GM12878 (cell line): ENCODE measurements around the gene EXOSC10. TPM values are rescaled to one million over a fixed set of nuclear protein-coding genes. Genes with fewer than 3 reads are reported as not detected.
A peak's percentile ranks its signal among the peaks of the same experiment; 100 is the strongest.

Experiments
- ASH2L ChIP-seq: fragments of 300-600, 200-600 bp; sonication (generic); IDR thresholded peaks from 2 replicates; pipeline ENCODE4 v1.6.1; 2017; ENCODE audit warnings: low read depth, mild to moderate bottlenecking, borderline replicate concordance
- BHLHE40 ChIP-seq, 2 experiments: fragments of 450-650 bp in 1 of 2; IDR thresholded peaks; 2 replicates each; pipeline ENCODE4 v1.6.1; 2011 to 2017; ENCODE audit warnings: low read depth in 2 of 2, borderline replicate concordance in 1 of 2, improper control_type of control experiment in 1 of 2, low read length in 1 of 2, mild to moderate bottlenecking in 1 of 2
- CHD2 ChIP-seq: IDR thresholded peaks from 2 replicates; pipeline ENCODE4 v1.6.1; 2011; ENCODE audit warnings: low read depth, low read length, improper control_type of control experiment, borderline replicate concordance
- FOXM1 ChIP-seq: IDR thresholded peaks from 2 replicates; pipeline ENCODE4 v1.6.1; 2012; ENCODE audit warnings: low read depth, mild to moderate bottlenecking, inconsistent platforms, low read length, moderate library complexity
- KDM1A ChIP-seq: fragments of 200-600 bp; sonication (generic); IDR thresholded peaks from 2 replicates; pipeline ENCODE4 v1.6.1; 2016; ENCODE audit warnings: borderline replicate concordance
- KLF5 ChIP-seq: fragments of 450-650 bp; IDR thresholded peaks from 2 replicates; pipeline ENCODE4 v1.6.1; 2014; ENCODE audit warnings: mild to moderate bottlenecking; ENCODE audit not compliant: partially characterized antibody
- MTA2 ChIP-seq: fragments of 450-650 bp; IDR thresholded peaks from 2 replicates; pipeline ENCODE4 v1.6.1; 2016; ENCODE audit warnings: low read depth, mild to moderate bottlenecking, moderate library complexity
- PAX5 ChIP-seq: IDR thresholded peaks from 2 replicates; pipeline ENCODE4 v1.6.1; 2011; ENCODE audit warnings: low read depth, low read length, borderline replicate concordance
- PML ChIP-seq: IDR thresholded peaks from 2 replicates; pipeline ENCODE4 v1.6.1; 2012; ENCODE audit warnings: low read length, inconsistent platforms
- RAD51 ChIP-seq: fragments of 450-650 bp; IDR thresholded peaks from 2 replicates; pipeline ENCODE4 v1.6.1; 2016; ENCODE audit warnings: moderate library complexity, mild to moderate bottlenecking, inconsistent platforms
- SIX5 ChIP-seq: IDR thresholded peaks from 2 replicates; pipeline ENCODE4 v1.6.1; 2011; ENCODE audit warnings: mild to moderate bottlenecking, low read depth, low read length, moderate library complexity; ENCODE audit not compliant: severe bottlenecking
- SREBF1 ChIP-seq: IDR thresholded peaks from 2 replicates; pipeline ENCODE4 v1.6.1; 2012; ENCODE audit warnings: mild to moderate bottlenecking, low read length
- SRF ChIP-seq, 2 experiments: IDR thresholded peaks; 2 replicates each; pipeline ENCODE4 v1.6.1; 2011; ENCODE audit warnings: low read depth in 2 of 2, low read length in 2 of 2, mild to moderate bottlenecking in 1 of 2, moderate library complexity in 1 of 2
- TCF7 ChIP-seq: IDR thresholded peaks from 2 replicates; pipeline ENCODE4 v1.6.1; 2014; ENCODE audit warnings: antibody characterized with exemption, borderline replicate concordance
- ZNF217 ChIP-seq: fragments of 450-650 bp; IDR thresholded peaks from 2 replicates; pipeline ENCODE4 v1.6.1; 2017; ENCODE audit warnings: antibody characterized with exemption, mild to moderate bottlenecking
- ZNF24 ChIP-seq: fragments of 450-650 bp; IDR thresholded peaks from 2 replicates; pipeline ENCODE4 v1.6.1; 2017; ENCODE audit warnings: antibody characterized with exemption, mild to moderate bottlenecking
- ZNF622 ChIP-seq: fragments of 450-650 bp; IDR thresholded peaks from 2 replicates; pipeline ENCODE4 v1.6.1; 2017; ENCODE audit warnings: mild to moderate bottlenecking, inconsistent platforms
- ZSCAN29 ChIP-seq: fragments of 450-650 bp; IDR thresholded peaks from 2 replicates; pipeline ENCODE4 v1.6.1; 2017; ENCODE audit warnings: mild to moderate bottlenecking, moderate library complexity
- polyA plus RNA-seq, 11 experiments: library from polyadenylated mRNA; depleted of rRNA in 4 of 11; unstranded in 6 of 11; stranded (reverse) in 5 of 11; fragments of >200 nt; fragmentation: Nextera tagmentation in 4 of 11; fragmentation: Illumina TruSeq in 1 of 11; extraction: Ambion mirVana in 4 of 11; extraction: Trizol in 1 of 11; gene quantifications; 1 replicate in 1 of 11; 2 replicates in 10 of 11; pipeline versions ENCODE4 v1.2.1 to v1.2.3, GENCODE V29; 2011 to 2016; ENCODE audit warnings: inconsistent platforms in 2 of 11, missing spikeins in 2 of 11, low read depth in 1 of 11
- total RNA-seq, 4 experiments: library from RNA; depleted of rRNA in 3 of 4; stranded (reverse); fragments of >200 nt in 3 of 4; fragmentation: Illumina TruSeq in 1 of 4; extraction: Trizol in 1 of 4; gene quantifications; 2 replicates each; pipeline versions ENCODE4 v1.2.1 to v1.2.3, GENCODE V29; 2013 to 2021
- TF ChIP-seq, protein P1 (sequence below): fragments of 150-350 bp; IDR thresholded peaks from 2 replicates; pipeline ENCODE4 v1.6.1; 2014; ENCODE audit warnings: mild to moderate bottlenecking, low read depth, low read length
- TF ChIP-seq, protein P2 (sequence below): fragments of 450-650 bp; IDR thresholded peaks from 2 replicates; pipeline ENCODE4 v1.6.1; 2016; ENCODE audit warnings: mild to moderate bottlenecking
- TF ChIP-seq, protein P3 (sequence below): fragments of 450-650 bp; formaldehyde crosslinking; IDR thresholded peaks from 2 replicates; pipeline ENCODE4 v1.5.0; 2022; ENCODE audit warnings: mild to moderate bottlenecking, missing genetic modification characterization
- TF ChIP-seq, protein P4 (sequence below): fragments of 450-650 bp; formaldehyde crosslinking; IDR thresholded peaks from 2 replicates; pipeline ENCODE4 v1.4.0; 2020; ENCODE audit warnings: mild to moderate bottlenecking, moderate library complexity

EXOSC10 gene
- total and polyA plus RNA-seq, 10 of the 15 experiments (the other 5 are each of a cell fraction or from before 2014, with no cell fraction given): 16.2 to 86.5 (median 66.4) TPM

DNA sequence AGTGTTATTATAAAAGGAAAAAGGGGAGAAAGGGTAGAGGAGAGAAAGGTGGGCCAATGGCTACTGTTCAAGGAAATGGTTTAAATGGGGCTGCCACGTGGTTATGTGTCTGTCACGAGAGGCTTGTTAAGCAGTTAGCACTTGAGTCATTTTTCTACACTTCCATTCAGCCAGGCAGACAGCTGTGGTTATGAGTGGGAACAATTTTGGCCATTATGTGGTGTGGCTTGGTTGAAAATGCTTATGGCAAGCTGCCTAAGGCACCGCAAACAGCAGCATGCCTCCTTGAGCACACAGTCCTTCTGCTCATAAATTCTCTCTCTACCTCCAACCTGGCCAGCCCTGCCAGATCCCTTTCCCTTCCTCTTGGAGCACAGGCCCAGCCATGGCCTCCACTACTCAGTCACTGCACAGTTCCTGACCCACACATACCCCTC, 36.7 kb downstream of the EXOSC10 start (continued):
- TF ChIP-seq BHLHE40 (IDR thresholded peaks at IDR 0.05; ENCODE audit: borderline replicate concordance in 1 of 2, low read depth in 2 of 2, low read length in 1 of 2) (peak; percentile 99), SIX5 (no peak), ZNF622 (no peak), ASH2L (no peak), ZNF24 (peak; percentile 53; the same call in 1 of the 2 replicates), PML (no peak), KDM1A (no peak), TCF7 (no peak), ZSCAN29 (0 out of 2 replicates have a peak, but pooled peaks have one; percentile 22), FOXM1 (peak; percentile 75; the same call in 1 of the 2 replicates), PAX5 (peak; percentile 93), MTA2 (peak; percentile 99), RAD51 (peak; percentile 96), SREBF1 (no peak), CHD2 (peak; percentile 81; the same call in 1 of the 2 replicates), KLF5 (no peak), ZNF217 (0 out of 2 replicates have a peak, but pooled peaks have one; percentile 42), SRF (IDR thresholded peaks at IDR 0.05; ENCODE audit: low read depth in 2 of 2, low read length in 2 of 2) (no peak)
- TF ChIP-seq, protein P1, sequence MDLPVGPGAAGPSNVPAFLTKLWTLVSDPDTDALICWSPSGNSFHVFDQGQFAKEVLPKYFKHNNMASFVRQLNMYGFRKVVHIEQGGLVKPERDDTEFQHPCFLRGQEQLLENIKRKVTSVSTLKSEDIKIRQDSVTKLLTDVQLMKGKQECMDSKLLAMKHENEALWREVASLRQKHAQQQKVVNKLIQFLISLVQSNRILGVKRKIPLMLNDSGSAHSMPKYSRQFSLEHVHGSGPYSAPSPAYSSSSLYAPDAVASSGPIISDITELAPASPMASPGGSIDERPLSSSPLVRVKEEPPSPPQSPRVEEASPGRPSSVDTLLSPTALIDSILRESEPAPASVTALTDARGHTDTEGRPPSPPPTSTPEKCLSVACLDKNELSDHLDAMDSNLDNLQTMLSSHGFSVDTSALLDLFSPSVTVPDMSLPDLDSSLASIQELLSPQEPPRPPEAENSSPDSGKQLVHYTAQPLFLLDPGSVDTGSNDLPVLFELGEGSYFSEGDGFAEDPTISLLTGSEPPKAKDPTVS: no peak
- TF ChIP-seq, protein P2, sequence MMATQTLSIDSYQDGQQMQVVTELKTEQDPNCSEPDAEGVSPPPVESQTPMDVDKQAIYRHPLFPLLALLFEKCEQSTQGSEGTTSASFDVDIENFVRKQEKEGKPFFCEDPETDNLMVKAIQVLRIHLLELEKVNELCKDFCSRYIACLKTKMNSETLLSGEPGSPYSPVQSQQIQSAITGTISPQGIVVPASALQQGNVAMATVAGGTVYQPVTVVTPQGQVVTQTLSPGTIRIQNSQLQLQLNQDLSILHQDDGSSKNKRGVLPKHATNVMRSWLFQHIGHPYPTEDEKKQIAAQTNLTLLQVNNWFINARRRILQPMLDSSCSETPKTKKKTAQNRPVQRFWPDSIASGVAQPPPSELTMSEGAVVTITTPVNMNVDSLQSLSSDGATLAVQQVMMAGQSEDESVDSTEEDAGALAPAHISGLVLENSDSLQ: peak; percentile 81
- TF ChIP-seq, protein P3, sequence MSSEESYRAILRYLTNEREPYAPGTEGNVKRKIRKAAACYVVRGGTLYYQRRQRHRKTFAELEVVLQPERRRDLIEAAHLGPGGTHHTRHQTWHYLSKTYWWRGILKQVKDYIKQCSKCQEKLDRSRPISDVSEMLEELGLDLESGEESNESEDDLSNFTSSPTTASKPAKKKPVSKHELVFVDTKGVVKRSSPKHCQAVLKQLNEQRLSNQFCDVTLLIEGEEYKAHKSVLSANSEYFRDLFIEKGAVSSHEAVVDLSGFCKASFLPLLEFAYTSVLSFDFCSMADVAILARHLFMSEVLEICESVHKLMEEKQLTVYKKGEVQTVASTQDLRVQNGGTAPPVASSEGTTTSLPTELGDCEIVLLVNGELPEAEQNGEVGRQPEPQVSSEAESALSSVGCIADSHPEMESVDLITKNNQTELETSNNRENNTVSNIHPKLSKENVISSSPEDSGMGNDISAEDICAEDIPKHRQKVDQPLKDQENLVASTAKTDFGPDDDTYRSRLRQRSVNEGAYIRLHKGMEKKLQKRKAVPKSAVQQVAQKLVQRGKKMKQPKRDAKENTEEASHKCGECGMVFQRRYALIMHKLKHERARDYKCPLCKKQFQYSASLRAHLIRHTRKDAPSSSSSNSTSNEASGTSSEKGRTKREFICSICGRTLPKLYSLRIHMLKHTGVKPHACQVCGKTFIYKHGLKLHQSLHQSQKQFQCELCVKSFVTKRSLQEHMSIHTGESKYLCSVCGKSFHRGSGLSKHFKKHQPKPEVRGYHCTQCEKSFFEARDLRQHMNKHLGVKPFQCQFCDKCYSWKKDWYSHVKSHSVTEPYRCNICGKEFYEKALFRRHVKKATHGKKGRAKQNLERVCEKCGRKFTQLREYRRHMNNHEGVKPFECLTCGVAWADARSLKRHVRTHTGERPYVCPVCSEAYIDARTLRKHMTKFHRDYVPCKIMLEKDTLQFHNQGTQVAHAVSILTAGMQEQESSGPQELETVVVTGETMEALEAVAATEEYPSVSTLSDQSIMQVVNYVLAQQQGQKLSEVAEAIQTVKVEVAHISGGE (CRISPR knock-in tag): no peak
- TF ChIP-seq, protein P4, sequence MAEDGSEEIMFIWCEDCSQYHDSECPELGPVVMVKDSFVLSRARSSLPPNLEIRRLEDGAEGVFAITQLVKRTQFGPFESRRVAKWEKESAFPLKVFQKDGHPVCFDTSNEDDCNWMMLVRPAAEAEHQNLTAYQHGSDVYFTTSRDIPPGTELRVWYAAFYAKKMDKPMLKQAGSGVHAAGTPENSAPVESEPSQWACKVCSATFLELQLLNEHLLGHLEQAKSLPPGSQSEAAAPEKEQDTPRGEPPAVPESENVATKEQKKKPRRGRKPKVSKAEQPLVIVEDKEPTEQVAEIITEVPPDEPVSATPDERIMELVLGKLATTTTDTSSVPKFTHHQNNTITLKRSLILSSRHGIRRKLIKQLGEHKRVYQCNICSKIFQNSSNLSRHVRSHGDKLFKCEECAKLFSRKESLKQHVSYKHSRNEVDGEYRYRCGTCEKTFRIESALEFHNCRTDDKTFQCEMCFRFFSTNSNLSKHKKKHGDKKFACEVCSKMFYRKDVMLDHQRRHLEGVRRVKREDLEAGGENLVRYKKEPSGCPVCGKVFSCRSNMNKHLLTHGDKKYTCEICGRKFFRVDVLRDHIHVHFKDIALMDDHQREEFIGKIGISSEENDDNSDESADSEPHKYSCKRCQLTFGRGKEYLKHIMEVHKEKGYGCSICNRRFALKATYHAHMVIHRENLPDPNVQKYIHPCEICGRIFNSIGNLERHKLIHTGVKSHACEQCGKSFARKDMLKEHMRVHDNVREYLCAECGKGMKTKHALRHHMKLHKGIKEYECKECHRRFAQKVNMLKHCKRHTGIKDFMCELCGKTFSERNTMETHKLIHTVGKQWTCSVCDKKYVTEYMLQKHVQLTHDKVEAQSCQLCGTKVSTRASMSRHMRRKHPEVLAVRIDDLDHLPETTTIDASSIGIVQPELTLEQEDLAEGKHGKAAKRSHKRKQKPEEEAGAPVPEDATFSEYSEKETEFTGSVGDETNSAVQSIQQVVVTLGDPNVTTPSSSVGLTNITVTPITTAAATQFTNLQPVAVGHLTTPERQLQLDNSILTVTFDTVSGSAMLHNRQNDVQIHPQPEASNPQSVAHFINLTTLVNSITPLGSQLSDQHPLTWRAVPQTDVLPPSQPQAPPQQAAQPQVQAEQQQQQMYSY (CRISPR knock-in tag): no peak
